WERI-Rb-1 (cell line): ENCODE measurements around the gene SMC5.

ENCODE experiments used
- DNase-seq: peaks from one replicate; pipeline ENCODE4 v3.0.0-alpha.2; 2020
- H3K27ac ChIP-seq: fragments of 250-450 bp; sonication (Bioruptor Pico); 2 replicates; pipeline ENCODE4 v1.5.1; 2020; ENCODE audit warnings: mild to moderate bottlenecking, moderate library complexity
- H3K27me3 ChIP-seq: fragments of 250-450 bp; sonication (Bioruptor Pico); 2 replicates; pipeline ENCODE4 v1.5.1; 2021; ENCODE audit warnings: mild to moderate bottlenecking, low read depth, moderate library complexity; ENCODE audit not compliant: insufficient read depth, severe bottlenecking
- H3K36me3 ChIP-seq: fragments of 250-450 bp; sonication (Bioruptor Pico); 2 replicates; pipeline ENCODE4 v1.5.1; 2020; ENCODE audit warnings: mild to moderate bottlenecking, moderate library complexity
- H3K4me3 ChIP-seq: 2 replicates; pipeline ENCODE4 v1.5.1; 2011; ENCODE audit warnings: low read depth, mild to moderate bottlenecking, control low read depth, low read length
- H3K9me3 ChIP-seq: fragments of 250-450 bp; sonication (Bioruptor Pico); 2 replicates; pipeline ENCODE4 v1.5.1; 2021; ENCODE audit warnings: mild to moderate bottlenecking, moderate library complexity; ENCODE audit not compliant: severe bottlenecking
- CTCF ChIP-seq: IDR thresholded peaks from 2 replicates; pipeline ENCODE4 v1.5.1; 2011; ENCODE audit warnings: low read depth, mild to moderate bottlenecking, control low read depth, inconsistent platforms, low read length

The SMC5 gene

GRCh38 chr9:70292253-70292652 lies 33.5 kb downstream of the SMC5 start:
- Histone ChIP-seq H3K9me3 (peaks cover 7% of the 10 kb centered on the region), H3K27ac (no peak overlapping the region), H3K36me3 (peaks cover 43% of the 10 kb centered on the region), H3K4me3 (no peak overlapping the region), H3K27me3 (no peaks in the 10 kb centered on the region)
- no peak for DNase-seq
- TF ChIP-seq CTCF: no peak

GRCh38 chr9:70293214-70293613 lies 34.4 kb downstream of the SMC5 start:
- TF ChIP-seq CTCF: no peak
- DNase-seq: no peak
- Histone ChIP-seq H3K36me3 (peaks cover 43% of the 10 kb centered on the region), H3K27me3 (no peaks in the 10 kb centered on the region), H3K9me3 (peaks cover 7% of the 10 kb centered on the region), H3K27ac (no peak overlapping the region), H3K4me3 (no peak overlapping the region)

- TF ChIP-seq CTCF: no peak
- no peak for DNase-seq
- Histone ChIP-seq H3K36me3 (peaks cover 53% of the 10 kb centered on the region), H3K9me3 (peaks cover 2% of the 10 kb centered on the region), H3K27ac (no peak overlapping the region), H3K27me3 (no peaks in the 10 kb centered on the region), H3K4me3 (no peak overlapping the region)
These were observed 38.4 kb downstream of the SMC5 start for GRCh38 chr9:70297141-70297540.

GRCh38 chr9:70298245-70298771 lies 39.5 kb downstream of the SMC5 start:
- H3K27ac ChIP-seq: no peak overlapping the region
- no peaks in the 10 kb centered on the region for H3K27me3 ChIP-seq
- no peak overlapping the region for H3K4me3 ChIP-seq
- TF ChIP-seq CTCF: no peak
- H3K9me3 ChIP-seq: no peaks in the 10 kb centered on the region
- peaks cover 54% of the 10 kb centered on the region for H3K36me3 ChIP-seq
- no peak for DNase-seq

- H3K36me3 ChIP-seq: peaks cover 54% of the 10 kb centered on the region
- no peak overlapping the region for H3K4me3 ChIP-seq
- no peaks in the 10 kb centered on the region for H3K9me3 ChIP-seq
- no peaks in the 10 kb centered on the region for H3K27me3 ChIP-seq
- TF ChIP-seq CTCF: no peak
- no peak overlapping the region for H3K27ac ChIP-seq
- DNase-seq: no peak
These were observed 44.5 kb downstream of the SMC5 start for GRCh38 chr9:70303268-70303667.

GRCh38 chr9:70304810-70305209 lies 46.0 kb downstream of the SMC5 start:
- no peak for TF ChIP-seq CTCF
- Histone ChIP-seq H3K9me3 (no peaks in the 10 kb centered on the region), H3K4me3 (no peak overlapping the region), H3K27me3 (no peaks in the 10 kb centered on the region), H3K36me3 (peaks cover 54% of the 10 kb centered on the region), H3K27ac (no peak overlapping the region)
- DNase-seq: no peak
